Spleen (tissue), 11 donors: ENCODE results near the gene UNC13A. TPM values are rescaled to one million over a fixed set of nuclear protein-coding genes. Genes with fewer than 3 reads are reported as not detected.

Source experiments
- DNase-seq: peaks from one replicate; pipeline ENCODE4 v3.0.0-alpha.2; 2020
- H3K27ac ChIP-seq, 8 donors: fragments of 200-600 bp; sonication (generic) in 7 of 8; 1 replicate in 4 of 8; 2 replicates in 4 of 8; pipeline versions ENCODE4 v1.5.0 to v1.8.0; 2016 to 2021; ENCODE audit warnings: inconsistent platforms in 4 of 8, mild to moderate bottlenecking in 4 of 8, moderate library complexity in 1 of 8
- H3K27me3 ChIP-seq, 7 donors: fragments of 200-600 bp; sonication (generic) in 6 of 7; replicated peaks in 1 of 7; 1 replicate in 4 of 7; 2 replicates in 3 of 7; pipeline versions ENCODE4 v1.5.0 to v1.8.0; 2016 to 2021; ENCODE audit warnings: inconsistent platforms in 3 of 7, mild to moderate bottlenecking in 1 of 7
- H3K36me3 ChIP-seq, 6 donors: fragments of 200-600 bp; sonication (generic) in 5 of 6; 1 replicate in 4 of 6; 2 replicates in 2 of 6; pipeline versions ENCODE4 v1.5.0 to v1.8.0; 2016 to 2021; ENCODE audit warnings: inconsistent platforms in 2 of 6
- H3K4me1 ChIP-seq, 6 donors: fragments of 200-600 bp; sonication (generic) in 5 of 6; 1 replicate in 3 of 6; 2 replicates in 3 of 6; pipeline versions ENCODE4 v1.5.0 to v1.8.0; 2016 to 2021; ENCODE audit warnings: inconsistent platforms in 3 of 6
- H3K4me3 ChIP-seq, 8 donors: fragments of 200-600 bp; sonication (generic) in 7 of 8; 1 replicate in 4 of 8; 2 replicates in 4 of 8; pipeline versions ENCODE4 v1.5.0 to v1.8.0; 2016 to 2021; ENCODE audit warnings: inconsistent platforms in 4 of 8, mild to moderate bottlenecking in 4 of 8, moderate library complexity in 2 of 8
- H3K9me3 ChIP-seq, 8 donors: fragments of 200-600 bp; sonication (generic) in 7 of 8; 1 replicate in 4 of 8; 2 replicates in 4 of 8; pipeline versions ENCODE4 v1.5.0 to v1.8.0; 2016 to 2021; ENCODE audit warnings: inconsistent platforms in 4 of 8
- POLR2A ChIP-seq, 3 donors: fragments of 450-650 bp; IDR thresholded peaks; one replicate each; pipeline ENCODE4 v1.5.1; 2017; ENCODE audit warnings: antibody characterized with exemption in 3 of 3, mild to moderate bottlenecking in 1 of 3
- POLR2AphosphoS5 ChIP-seq, 3 donors: sonication (generic); formaldehyde crosslinking; IDR thresholded peaks; one replicate each; pipeline ENCODE4 v1.5.1; 2017; ENCODE audit warnings: antibody characterized with exemption in 3 of 3
- WGBS, 5 donors: extraction: QIAGEN DNeasy Blood & Tissue Kit in 3 of 5; methylation state at CpG; one replicate each; pipeline versions ENCODE4 v1.1.5 to v1.1.7; 2013 to 2018; 5-methylcytosine and 5-hydroxymethylcytosine counted together
- intact Hi-C: fragments of 100-400 bp; cut with DNase I; formaldehyde crosslinking; loops from one replicate; pipeline ENCODE4 v1.15.0; 2023; ENCODE audit warnings: low total_unique reads
- polyA plus RNA-seq, 3 donors: library from polyadenylated mRNA; stranded (reverse); fragments of 200-250 nt; gene quantifications; one replicate each; pipeline ENCODE4 v1.2.1, GENCODE V29; 2013
- total RNA-seq, 7 donors: library from RNA; depleted of rRNA in 3 of 7; stranded (reverse); fragments of >200 nt in 3 of 7; fragmentation: NEBNext Ultra II Directional in 4 of 7; extraction: Animal tissue kit (Norgen Biotek cat#: 25700) in 4 of 7; gene quantifications; one replicate each; pipeline versions ENCODE4 v1.1.0 to v1.2.1, GENCODE V29; 2016 to 2021
- TF ChIP-seq, protein P1 (sequence below), 11 experiments: fragments of 200-600 bp in 7 of 11; fragments of 450-650 bp in 4 of 11; sonication (generic) in 4 of 11; IDR thresholded peaks in 8 of 11; conservative IDR thresholded peaks in 3 of 11; 1 replicate in 7 of 11; 2 replicates in 4 of 11; pipeline versions ENCODE4 v1.4.0 to v1.8.0; 2016 to 2021; ENCODE audit warnings: antibody characterized with exemption in 11 of 11, inconsistent platforms in 4 of 11, mild to moderate bottlenecking in 1 of 11
- donor health status: healthy with polysubstance abuse.
- donor health status: DM: no; HTN: no; CAD: no; lungs with moderate emphysema.
- donor health status: DM: no; HTN: no; CAD: no.
- donor health status: Bipolar disorder and iron deficiency.
- donor health status: healthy.
- donor health status: DM: no; HTN: no; CAD: no.
- donor health status: DM: yes; HTN: yes; CAD: no.

UNC13A gene
- total and polyA plus RNA-seq, 10 donors: 0.73 to 10.7 (median 5.0) TPM

DNA sequence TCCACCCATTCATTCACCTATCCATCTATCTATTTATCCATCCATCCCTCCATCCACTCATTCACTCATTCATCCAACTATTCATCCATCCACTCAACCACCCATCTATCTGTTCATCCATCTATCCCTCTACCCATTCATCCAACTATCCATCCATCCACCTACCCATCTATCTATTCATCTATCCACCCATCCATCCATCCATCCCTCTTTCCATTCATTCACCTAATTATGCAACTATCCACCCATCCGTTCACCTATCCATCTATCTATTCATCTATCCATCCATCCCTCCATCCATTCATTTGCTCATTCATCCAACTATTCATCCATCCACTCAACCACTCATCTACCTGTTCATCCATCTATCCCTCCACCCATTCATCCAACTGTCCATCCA lies 54.5 kb downstream of the UNC13A start:
- H3K27ac ChIP-seq: no peak overlapping the region
- H3K9me3 ChIP-seq: no peaks in the 10 kb centered on the region
- TF ChIP-seq POLR2A (IDR thresholded peaks at IDR 0.05) (no peak), POLR2AphosphoS5 (IDR thresholded peaks at IDR 0.05) (no peak)
- TF ChIP-seq, protein P1, sequence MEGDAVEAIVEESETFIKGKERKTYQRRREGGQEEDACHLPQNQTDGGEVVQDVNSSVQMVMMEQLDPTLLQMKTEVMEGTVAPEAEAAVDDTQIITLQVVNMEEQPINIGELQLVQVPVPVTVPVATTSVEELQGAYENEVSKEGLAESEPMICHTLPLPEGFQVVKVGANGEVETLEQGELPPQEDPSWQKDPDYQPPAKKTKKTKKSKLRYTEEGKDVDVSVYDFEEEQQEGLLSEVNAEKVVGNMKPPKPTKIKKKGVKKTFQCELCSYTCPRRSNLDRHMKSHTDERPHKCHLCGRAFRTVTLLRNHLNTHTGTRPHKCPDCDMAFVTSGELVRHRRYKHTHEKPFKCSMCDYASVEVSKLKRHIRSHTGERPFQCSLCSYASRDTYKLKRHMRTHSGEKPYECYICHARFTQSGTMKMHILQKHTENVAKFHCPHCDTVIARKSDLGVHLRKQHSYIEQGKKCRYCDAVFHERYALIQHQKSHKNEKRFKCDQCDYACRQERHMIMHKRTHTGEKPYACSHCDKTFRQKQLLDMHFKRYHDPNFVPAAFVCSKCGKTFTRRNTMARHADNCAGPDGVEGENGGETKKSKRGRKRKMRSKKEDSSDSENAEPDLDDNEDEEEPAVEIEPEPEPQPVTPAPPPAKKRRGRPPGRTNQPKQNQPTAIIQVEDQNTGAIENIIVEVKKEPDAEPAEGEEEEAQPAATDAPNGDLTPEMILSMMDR (IDR thresholded peaks at IDR 0.05 in 8 of 11, conservative IDR thresholded peaks at IDR 0.05 in 3 of 11): no peak
- DNase-seq: no peak
- H3K36me3 ChIP-seq: no peaks in the 10 kb centered on the region
- H3K27me3 ChIP-seq: peaks cover 0 to 6% (median 0%) of the 10 kb centered on the region in 7 donors
- H3K4me1 ChIP-seq: no peaks in the 10 kb centered on the region
- WGBS, 5 donors: 87 to 95% (median 89%) methylated on average over 1 of the region's 1 CpG
- intact Hi-C loops: no loop called here
- H3K4me3 ChIP-seq: no peak overlapping the region

DNA sequence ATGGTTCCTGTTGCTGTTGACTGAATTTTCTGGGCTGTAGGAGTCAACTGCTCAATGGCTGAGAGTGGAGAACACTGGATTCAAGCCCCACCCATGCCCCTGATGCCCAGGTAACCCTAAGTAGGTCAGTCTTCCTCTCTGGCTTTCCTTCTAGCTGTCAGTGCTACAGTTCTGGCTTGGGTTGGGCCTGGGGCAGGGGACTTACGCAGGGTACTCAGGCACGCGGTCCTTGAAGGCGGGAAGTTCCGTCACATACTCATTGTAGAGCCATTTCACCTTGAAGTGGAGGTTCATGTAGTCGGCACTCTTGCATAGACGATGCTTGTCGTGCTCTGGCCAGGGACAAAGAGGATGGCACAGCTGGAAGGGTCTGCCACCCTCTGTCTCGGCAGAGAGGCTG lies 55.6 kb downstream of the UNC13A start:
- intact Hi-C loops: no loop called here
- Histone ChIP-seq H3K9me3 (no peaks in the 10 kb centered on the region), H3K36me3 (no peaks in the 10 kb centered on the region), H3K4me1 (no peaks in the 10 kb centered on the region), H3K27me3 (peaks cover 0 to 2% (median 0%) of the 10 kb centered on the region in 7 donors), H3K4me3 (no peak overlapping the region), H3K27ac (no peak overlapping the region)
- DNase-seq: no peak
- WGBS, 5 donors: 87 to 94% (median 92%) methylated on average over 8 to 9 of the region's 9 CpGs
- TF ChIP-seq POLR2A (IDR thresholded peaks at IDR 0.05): no peak
- TF ChIP-seq, protein P1 (IDR thresholded peaks at IDR 0.05 in 8 of 11, conservative IDR thresholded peaks at IDR 0.05 in 3 of 11): no peak
- TF ChIP-seq POLR2AphosphoS5 (IDR thresholded peaks at IDR 0.05): no peak

DNA sequence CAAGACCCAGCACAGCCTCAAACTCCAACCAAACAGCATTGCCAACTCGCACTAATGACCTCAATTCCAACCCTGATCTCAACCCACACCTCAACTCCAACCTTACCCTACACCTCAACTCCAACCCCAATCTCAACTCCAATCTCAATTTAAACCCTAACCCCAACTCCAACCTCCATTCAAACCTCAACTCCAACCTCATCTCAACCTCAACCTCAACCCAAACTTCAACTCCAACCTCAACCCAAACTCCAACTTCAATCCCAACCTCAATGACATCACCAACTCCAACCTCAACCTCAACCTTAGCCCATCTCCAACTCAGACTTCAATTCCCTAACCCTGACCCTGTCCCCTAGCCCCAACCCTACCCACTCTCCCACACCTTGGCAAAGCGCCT lies 58.4 kb downstream of the UNC13A start:
- Histone ChIP-seq H3K27me3 (peaks cover 0 to 6% (median 0%) of the 10 kb centered on the region in 7 donors), H3K4me1 (no peaks in the 10 kb centered on the region), H3K9me3 (no peaks in the 10 kb centered on the region), H3K4me3 (no peak overlapping the region), H3K36me3 (no peaks in the 10 kb centered on the region), H3K27ac (no peak overlapping the region)
- DNase-seq: no peak
- intact Hi-C loops: no loop called here
- TF ChIP-seq POLR2AphosphoS5 (IDR thresholded peaks at IDR 0.05) (no peak), POLR2A (IDR thresholded peaks at IDR 0.05) (no peak)
- TF ChIP-seq, protein P1 (IDR thresholded peaks at IDR 0.05 in 8 of 11, conservative IDR thresholded peaks at IDR 0.05 in 3 of 11): no peak
- WGBS, 5 donors: 92 to 98% (median 93%) methylated on average over 2 of the region's 2 CpGs

DNA sequence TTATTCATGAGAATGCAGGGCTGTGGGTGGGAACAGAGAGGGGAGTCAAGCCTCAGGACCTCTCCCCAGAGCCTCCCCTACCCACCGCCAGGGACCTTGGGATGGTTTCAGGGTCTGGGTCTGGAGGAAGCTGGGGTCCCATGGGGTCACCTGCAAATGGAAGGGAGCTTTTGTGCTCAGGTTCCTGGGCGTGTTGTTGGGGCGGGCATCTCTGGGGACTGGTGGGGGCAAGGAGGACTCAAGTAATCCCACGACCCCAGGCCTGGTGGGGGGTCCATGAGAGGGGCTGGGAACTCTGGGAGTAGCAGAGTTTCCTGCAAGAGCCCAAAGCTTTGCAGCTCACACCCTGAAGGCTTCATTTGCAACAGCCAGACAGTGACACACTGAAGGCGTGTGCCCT lies 60.2 kb downstream of the UNC13A start:
- TF ChIP-seq POLR2A (IDR thresholded peaks at IDR 0.05) (no peak), POLR2AphosphoS5 (IDR thresholded peaks at IDR 0.05) (no peak)
- TF ChIP-seq, protein P1 (IDR thresholded peaks at IDR 0.05 in 8 of 11, conservative IDR thresholded peaks at IDR 0.05 in 3 of 11): no peak
- intact Hi-C loops: no loop called here
- H3K27me3 ChIP-seq: peaks cover 0 to 6% (median 0%) of the 10 kb centered on the region in 7 donors
- H3K4me3 ChIP-seq: no peak overlapping the region
- WGBS, 5 donors: 75 to 80% (median 78%) methylated on average over 3 to 5 of the region's 5 CpGs
- H3K27ac ChIP-seq: no peak overlapping the region
- H3K36me3 ChIP-seq: no peaks in the 10 kb centered on the region
- no peaks in the 10 kb centered on the region for H3K4me1 ChIP-seq
- DNase-seq: no peak
- no peaks in the 10 kb centered on the region for H3K9me3 ChIP-seq
